C4-2B (cell line): ENCODE results near the gene TUBB2A.
"Not testable (repeated sequence)": the region's sequence is repeated elsewhere in the genome, so short reads cannot be mapped to it uniquely, and the experiment has no call there.

Experiments used
- H3K27ac ChIP-seq: fragments of 450-650 bp; 2 replicates; pipeline ENCODE4 v1.5.1; 2017
- CTCF ChIP-seq: fragments of 450-650 bp; conservative IDR thresholded peaks from 2 replicates; pipeline ENCODE4 v1.5.1; 2017; ENCODE audit warnings: mild to moderate bottlenecking
- ZFX ChIP-seq: fragments of 450-650 bp; IDR thresholded peaks from 2 replicates; pipeline ENCODE4 v1.6.1; 2017

The TUBB2A gene

GRCh38 chr6:3163248-3163594, 5.9 kb upstream of the TUBB2A start:
- H3K27ac ChIP-seq = no peak overlapping the region; the same call in 1 of the 2 replicates
- no peak for TF ChIP-seq CTCF
- TF ChIP-seq ZFX = no peak

- TF ChIP-seq ZFX (no peak), CTCF (peak; percentile 17)
- peak overlapping the region; percentile 40 for H3K27ac ChIP-seq
Measured at GRCh38 chr6:3162565-3163247, 5.4 kb upstream of the TUBB2A start.

GRCh38 chr6:3162067-3162497, 4.7 kb upstream of the TUBB2A start:
- TF ChIP-seq CTCF (no peak), ZFX (no peak)
- H3K27ac ChIP-seq = no peak overlapping the region

- no peak for TF ChIP-seq CTCF
- no peak for TF ChIP-seq ZFX
- no peak overlapping the region for H3K27ac ChIP-seq
Measured at GRCh38 chr6:3159805-3160781, 2.7 kb upstream of the TUBB2A start.

GRCh38 chr6:3156184-3157130, 887 bp downstream of the TUBB2A start:
- H3K27ac ChIP-seq = peak overlapping the region; percentile 61

- not testable (repeated sequence) for H3K27ac ChIP-seq
Measured at GRCh38 chr6:3155416-3155815, 1.9 kb downstream of the TUBB2A start.

- TF ChIP-seq CTCF = no peak
- TF ChIP-seq ZFX = no peak
- no peak overlapping the region for H3K27ac ChIP-seq
Measured at GRCh38 chr6:3152689-3153088, 4.7 kb downstream of the TUBB2A start.

- H3K27ac ChIP-seq = no peak overlapping the region
- no peak for TF ChIP-seq ZFX
- no peak for TF ChIP-seq CTCF
Measured at GRCh38 chr6:3151691-3152090, 5.7 kb downstream of the TUBB2A start.
